GM23338 (cell line): Measurements from ENCODE around the gene TRIM44.

Source experiments
- CREB1 ChIP-seq: fragments of 250-450 bp; sonication (Bioruptor Pico); IDR thresholded peaks from 2 replicates; pipeline ENCODE4 v1.5.0; 2020; ENCODE audit warnings: low read depth, mild to moderate bottlenecking, moderate library complexity
- CTCF ChIP-seq, 2 experiments: fragments of 200-600 bp in 1 of 2; sonication (generic) in 1 of 2; conservative IDR thresholded peaks; 2 replicates each; pipeline versions ENCODE4 v1.5.1 to v1.6.1; 2016 to 2017; ENCODE audit warnings: antibody characterized with exemption in 2 of 2, low read depth in 2 of 2, mild to moderate bottlenecking in 2 of 2, moderate library complexity in 1 of 2
- EZH2 ChIP-seq: fragments of 200-600 bp; sonication (generic); IDR thresholded peaks from one replicate; pipeline ENCODE4 v1.8.0; 2017; ENCODE audit warnings: antibody characterized with exemption, mild to moderate bottlenecking, low read depth; ENCODE audit not compliant: unreplicated experiment
- EZH2phosphoT487 ChIP-seq: fragments of 200-600 bp; sonication (generic); IDR thresholded peaks from one replicate; pipeline ENCODE4 v1.8.1; 2018; ENCODE audit warnings: antibody characterized with exemption; ENCODE audit not compliant: unreplicated experiment
- NANOG ChIP-seq: IDR thresholded peaks from 2 replicates; pipeline ENCODE4 v1.6.1; 2016; ENCODE audit warnings: antibody characterized with exemption, borderline replicate concordance
- POLR2AphosphoS5 ChIP-seq: IDR thresholded peaks from 2 replicates; pipeline ENCODE4 v1.6.1; 2016; ENCODE audit warnings: antibody characterized with exemption, low read depth
- REST ChIP-seq: IDR thresholded peaks from one replicate; pipeline ENCODE4 v1.6.1; 2018; ENCODE audit warnings: antibody characterized with exemption; ENCODE audit not compliant: unreplicated experiment
- STAT1 ChIP-seq: IDR thresholded peaks from one replicate; pipeline ENCODE4 v1.6.1; 2016; ENCODE audit warnings: antibody characterized with exemption; ENCODE audit not compliant: unreplicated experiment
- ZNF114 ChIP-seq: fragments of 250-450 bp; sonication (Bioruptor Pico); IDR thresholded peaks from 2 replicates; pipeline ENCODE4 v1.5.0; 2020; ENCODE audit warnings: mild to moderate bottlenecking, moderate library complexity
- ZNF331 ChIP-seq: fragments of 250-450 bp; sonication (Bioruptor Pico); IDR thresholded peaks from 2 replicates; pipeline ENCODE4 v1.5.0; 2020; ENCODE audit warnings: low read depth, mild to moderate bottlenecking, moderate library complexity

GRCh38 chr11:35866601-35867000, 204.0 kb downstream of the TRIM44 start:
- TF ChIP-seq POLR2AphosphoS5 (no peak), CTCF (conservative IDR thresholded peaks at IDR 0.05; ENCODE audit: low read depth in 2 of 2) (no peak), ZNF114 (no peak), EZH2 (no peak), EZH2phosphoT487 (no peak), NANOG (no peak), ZNF331 (CRISPR knock-in tag) (no peak), REST (no peak), CREB1 (CRISPR knock-in tag) (no peak), STAT1 (no peak)
